WI38 (cell line): Measurements from ENCODE around the gene ADK.

Experiments
- H3K4me3 ChIP-seq: 2 replicates; pipeline ENCODE4 v1.5.1; 2011; ENCODE audit warnings: low read depth, mild to moderate bottlenecking, control low read depth, low read length
- CTCF ChIP-seq: IDR thresholded peaks from 2 replicates; pipeline ENCODE4 v1.5.1; 2012; ENCODE audit warnings: low read depth, mild to moderate bottlenecking, control low read depth, low read length

Gene ADK

DNA sequence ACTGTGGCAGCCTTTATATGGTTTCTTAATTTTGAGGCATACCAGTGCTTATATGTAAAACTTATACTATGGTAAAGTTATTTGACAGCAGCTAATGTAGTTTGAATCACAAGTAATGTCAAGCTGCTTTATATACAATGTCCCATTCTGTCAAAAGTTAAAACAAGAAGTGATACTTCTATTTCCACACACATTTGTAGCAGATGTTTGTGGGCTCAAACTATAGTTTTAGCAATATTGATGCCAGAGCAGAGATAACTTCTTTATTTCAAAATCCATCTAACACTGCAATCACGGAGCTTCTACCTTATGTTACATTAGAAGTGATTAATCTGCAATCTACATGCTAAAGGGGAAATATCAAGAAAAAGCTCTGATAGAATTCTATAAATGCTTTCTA, 149.6 kb downstream of the ADK start:
- TF ChIP-seq CTCF: no peak
- no peak overlapping the region for H3K4me3 ChIP-seq

DNA sequence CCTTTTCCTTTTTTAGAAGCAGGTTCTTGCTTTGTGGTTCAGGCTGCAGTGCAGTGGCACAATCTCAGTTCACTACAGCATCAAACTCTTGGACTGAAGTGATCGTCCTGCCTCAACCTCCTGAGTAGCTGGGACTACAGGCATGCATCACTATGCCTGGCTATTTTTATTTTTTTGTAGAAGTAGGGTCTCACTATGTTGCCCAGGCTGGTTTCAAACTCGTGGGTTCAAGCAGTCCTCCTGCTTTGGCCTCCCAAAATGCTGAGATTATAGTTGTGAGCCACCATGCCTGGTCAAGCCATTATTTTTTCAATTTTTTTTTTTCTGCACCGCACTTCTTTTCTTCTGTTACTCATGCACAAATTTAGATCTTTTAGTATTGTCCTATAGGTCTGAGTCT, 154.7 kb downstream of the ADK start:
- TF ChIP-seq CTCF: no peak
- H3K4me3 ChIP-seq: no peak overlapping the region

DNA sequence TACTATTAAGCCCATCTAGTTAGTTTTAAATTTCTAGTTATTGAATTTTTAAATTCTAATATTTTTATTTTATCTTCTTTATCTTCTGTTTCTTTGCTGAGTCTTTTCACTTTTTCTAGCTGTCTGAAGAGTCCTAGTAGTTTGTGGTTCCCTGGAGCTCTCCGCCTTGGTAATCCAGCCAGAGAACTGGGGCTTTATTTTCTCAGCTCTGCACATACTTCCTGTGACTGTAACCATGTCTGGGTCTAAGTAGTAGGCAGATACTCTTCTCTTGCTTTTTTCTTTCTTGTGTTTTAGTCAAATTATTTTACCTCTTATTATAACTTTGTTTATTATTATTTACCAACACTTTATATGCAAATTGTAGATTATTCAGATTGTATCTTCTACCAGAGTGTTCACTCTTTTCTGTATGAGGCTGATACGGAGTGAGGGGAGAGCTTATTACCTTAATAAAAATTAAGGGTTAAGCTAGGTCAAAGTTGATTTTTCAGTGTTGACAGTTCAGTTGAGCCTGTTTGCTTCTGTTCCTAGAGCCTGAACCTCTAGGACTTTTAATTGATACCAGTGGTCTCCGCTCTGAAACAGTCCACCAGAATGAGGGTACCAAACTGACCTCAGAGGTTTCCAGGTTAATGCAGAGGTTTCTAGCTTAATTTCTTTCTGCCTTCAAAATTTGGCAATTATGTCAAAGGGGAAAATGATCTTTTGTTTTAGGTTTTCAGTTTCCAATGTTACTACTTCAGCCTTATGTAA, 155.4 kb downstream of the ADK start:
- H3K4me3 ChIP-seq: no peak overlapping the region
- no peak for TF ChIP-seq CTCF

- no peak for TF ChIP-seq CTCF
- no peak overlapping the region for H3K4me3 ChIP-seq
Observed at GRCh38 chr10:74307061-74307651, 156.1 kb downstream of the ADK start.

DNA sequence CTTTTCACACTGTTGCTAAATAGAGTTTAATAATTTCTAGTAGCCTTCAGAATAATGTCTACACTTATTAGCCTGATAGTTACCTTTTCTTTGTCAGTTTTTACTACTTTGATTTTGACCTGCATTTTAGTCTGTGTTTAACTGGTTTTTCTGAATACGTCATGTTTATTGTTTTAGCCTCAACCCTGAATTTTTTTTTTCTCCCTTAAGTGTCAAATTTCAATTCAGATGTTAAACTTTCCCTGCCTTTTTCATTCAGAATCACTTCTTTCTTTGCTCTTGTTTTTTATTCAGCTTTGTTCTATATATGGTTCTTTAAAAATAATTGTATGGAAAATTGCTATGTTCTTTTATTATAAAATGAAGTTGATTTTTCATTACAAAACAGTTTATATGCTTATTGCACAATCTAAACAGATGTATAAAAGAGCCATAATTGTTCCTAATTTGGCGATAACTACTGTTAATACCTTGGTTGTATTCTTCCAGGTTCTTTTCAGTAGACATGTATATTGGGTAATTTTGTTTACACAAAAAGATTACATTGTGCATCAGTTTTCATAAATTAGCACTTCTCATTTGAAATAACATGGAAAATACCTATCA, 159.7 kb downstream of the ADK start:
- H3K4me3 ChIP-seq: no peak overlapping the region

DNA sequence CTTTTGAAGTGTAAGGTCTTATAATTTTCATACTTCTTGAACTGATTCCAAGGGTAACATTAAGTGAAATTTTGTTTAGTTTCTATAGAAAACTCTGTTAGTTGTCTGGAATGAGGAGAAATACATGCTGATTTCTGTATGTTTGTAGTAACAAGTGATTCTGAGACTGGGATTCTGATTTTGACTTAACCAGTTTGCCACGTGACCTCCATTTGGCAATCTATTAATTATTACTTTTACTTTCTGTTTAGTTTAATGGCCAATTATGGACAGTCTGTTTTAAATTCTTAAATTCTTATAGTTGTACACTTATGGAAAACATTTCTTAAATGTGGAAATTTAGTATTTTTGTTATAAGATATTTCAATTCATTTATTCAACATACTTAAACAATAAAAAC, 163.1 kb downstream of the ADK start:
- H3K4me3 ChIP-seq: no peak overlapping the region
- no peak for TF ChIP-seq CTCF

More for the DNA sequence above, 159.7 kb downstream of the ADK start:
- TF ChIP-seq CTCF: no peak

DNA sequence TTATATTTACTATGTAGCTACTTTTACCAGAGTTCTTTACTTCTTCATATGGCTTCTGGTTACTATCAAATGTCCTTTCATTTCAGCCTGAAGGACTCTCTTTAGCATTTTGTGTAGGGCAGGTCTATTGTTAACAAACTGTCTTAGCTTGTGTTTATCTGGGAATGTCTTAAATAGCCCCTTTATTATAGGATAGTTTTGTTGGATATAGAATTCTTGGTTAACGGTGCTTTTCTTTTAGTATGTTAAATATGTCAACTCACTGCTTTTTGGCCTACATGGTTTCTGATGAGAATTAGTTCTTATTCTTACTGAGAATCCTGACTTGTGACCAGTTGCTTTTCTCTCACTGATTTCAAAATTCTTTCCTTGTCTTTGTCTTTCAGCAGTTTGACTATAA, 169.0 kb downstream of the ADK start:
- TF ChIP-seq CTCF: no peak
- no peak overlapping the region for H3K4me3 ChIP-seq
